Measurements from ENCODE around the gene TAF5L.

GRCh38 chr1:229674042-229674441, 48.1 kb upstream of the TAF5L start:
- TF ChIP-seq CTCF (IDR thresholded peaks at IDR 0.05) (no peak), POLR2A (IDR thresholded peaks at IDR 0.05) (no peak), POLR2AphosphoS5 (IDR thresholded peaks at IDR 0.05) (no peak), EP300 (IDR thresholded peaks at IDR 0.05) (no peak)

Data from gastroesophageal sphincter (tissue), 3 donors.